BJ (cell line): ENCODE data around the gene KBTBD13. TPM values are rescaled to one million over a fixed set of nuclear protein-coding genes. Genes with fewer than 3 reads are reported as not detected.
A peak's percentile ranks its signal among the peaks of the same experiment; 100 is the strongest.

Source experiments
- CTCF ChIA-PET: fragments of 350-600 bp; formaldehyde crosslinking; extraction: SDS; loops from one replicate; lab custom pipeline; 2021; ENCODE audit warnings: antibody characterized with exemption, inconsistent platforms; lab: Yijun Ruan, JAX
- POLR2A ChIA-PET: fragments of 300-600 bp; sonication (Branson Sonifier 250); formaldehyde crosslinking; extraction: SDS; loops from one replicate; lab custom pipeline; 2021; ENCODE audit warnings: antibody characterized with exemption; lab: Charles Lee
- DNase-seq: peaks from one replicate; pipeline ENCODE4 v3.0.0-alpha.2; 2011; ENCODE audit warnings: low read depth
- H3K27me3 ChIP-seq: 2 replicates; pipeline ENCODE4 v1.6.0; 2011; ENCODE audit warnings: low read length; ENCODE audit not compliant: control insufficient read depth, insufficient read depth
- H3K36me3 ChIP-seq: 2 replicates; pipeline ENCODE4 v1.5.1; 2011; ENCODE audit warnings: low read length; ENCODE audit not compliant: control insufficient read depth, insufficient read depth
- H3K4me3 ChIP-seq: 2 replicates; pipeline ENCODE4 v1.5.1; 2011; ENCODE audit warnings: low read depth, mild to moderate bottlenecking, control low read depth, low read length
- polyA plus RNA-seq: library from polyadenylated mRNA; depleted of rRNA; stranded (reverse); fragments of >200 nt; gene quantifications from 2 replicates; pipeline ENCODE4 v1.2.3, GENCODE V29; 2011
- TF ChIP-seq, protein P1 (sequence below): IDR thresholded peaks from 2 replicates; pipeline ENCODE4 v1.5.1; 2011; ENCODE audit warnings: low read depth, mild to moderate bottlenecking, control low read depth, inconsistent platforms, low read length, moderate library complexity; ENCODE audit not compliant: insufficient read depth

Gene KBTBD13
- polyA plus RNA-seq, 1 experiment, result not detected

- CTCF ChIA-PET, result interaction anchor here (1.2 to 13.4 kb wide), 4 partner anchors 14 to 47 kb away, joined by 5 to 301 read pairs (median 40); partner anchors contain the start of gene RASL12
- Histone ChIP-seq H3K27me3 (peaks cover 17% of the 10 kb centered on the region), H3K36me3 (no peaks in the 10 kb centered on the region), H3K4me3 (no peak overlapping the region)
- TF ChIP-seq, protein P1, sequence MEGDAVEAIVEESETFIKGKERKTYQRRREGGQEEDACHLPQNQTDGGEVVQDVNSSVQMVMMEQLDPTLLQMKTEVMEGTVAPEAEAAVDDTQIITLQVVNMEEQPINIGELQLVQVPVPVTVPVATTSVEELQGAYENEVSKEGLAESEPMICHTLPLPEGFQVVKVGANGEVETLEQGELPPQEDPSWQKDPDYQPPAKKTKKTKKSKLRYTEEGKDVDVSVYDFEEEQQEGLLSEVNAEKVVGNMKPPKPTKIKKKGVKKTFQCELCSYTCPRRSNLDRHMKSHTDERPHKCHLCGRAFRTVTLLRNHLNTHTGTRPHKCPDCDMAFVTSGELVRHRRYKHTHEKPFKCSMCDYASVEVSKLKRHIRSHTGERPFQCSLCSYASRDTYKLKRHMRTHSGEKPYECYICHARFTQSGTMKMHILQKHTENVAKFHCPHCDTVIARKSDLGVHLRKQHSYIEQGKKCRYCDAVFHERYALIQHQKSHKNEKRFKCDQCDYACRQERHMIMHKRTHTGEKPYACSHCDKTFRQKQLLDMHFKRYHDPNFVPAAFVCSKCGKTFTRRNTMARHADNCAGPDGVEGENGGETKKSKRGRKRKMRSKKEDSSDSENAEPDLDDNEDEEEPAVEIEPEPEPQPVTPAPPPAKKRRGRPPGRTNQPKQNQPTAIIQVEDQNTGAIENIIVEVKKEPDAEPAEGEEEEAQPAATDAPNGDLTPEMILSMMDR, result no peak
- POLR2A ChIA-PET, result no interaction called here
- no peak for DNase-seq
Measured at GRCh38 chr15:65081270-65081669, 4.7 kb downstream of the KBTBD13 start.

- ChIA-PET POLR2A (no interaction called here), CTCF (interaction anchor here (1.2 to 13.4 kb wide), 6 partner anchors 14 to 350 kb away, joined by 4 to 301 read pairs (median 13); partner anchors contain the start of gene RASL12)
- Histone ChIP-seq H3K4me3 (no peak overlapping the region), H3K27me3 (peaks cover 17% of the 10 kb centered on the region), H3K36me3 (no peaks in the 10 kb centered on the region)
- TF ChIP-seq, protein P1, result no peak
- no peak for DNase-seq
Measured at GRCh38 chr15:65081758-65082157, 5.2 kb downstream of the KBTBD13 start.

- Histone ChIP-seq H3K4me3 (no peak overlapping the region), H3K36me3 (no peaks in the 10 kb centered on the region), H3K27me3 (peaks cover 17% of the 10 kb centered on the region)
- ChIA-PET POLR2A (no interaction called here), CTCF (interaction anchor here (0.6 to 13.4 kb wide), 7 partner anchors 10 to 351 kb away, joined by 3 to 301 read pairs (median 5); no protein-coding TSS in a partner anchor)
- no peak for DNase-seq
- TF ChIP-seq, protein P1, result no peak
Measured at GRCh38 chr15:65082303-65082953, 5.9 kb downstream of the KBTBD13 start.

DNA sequence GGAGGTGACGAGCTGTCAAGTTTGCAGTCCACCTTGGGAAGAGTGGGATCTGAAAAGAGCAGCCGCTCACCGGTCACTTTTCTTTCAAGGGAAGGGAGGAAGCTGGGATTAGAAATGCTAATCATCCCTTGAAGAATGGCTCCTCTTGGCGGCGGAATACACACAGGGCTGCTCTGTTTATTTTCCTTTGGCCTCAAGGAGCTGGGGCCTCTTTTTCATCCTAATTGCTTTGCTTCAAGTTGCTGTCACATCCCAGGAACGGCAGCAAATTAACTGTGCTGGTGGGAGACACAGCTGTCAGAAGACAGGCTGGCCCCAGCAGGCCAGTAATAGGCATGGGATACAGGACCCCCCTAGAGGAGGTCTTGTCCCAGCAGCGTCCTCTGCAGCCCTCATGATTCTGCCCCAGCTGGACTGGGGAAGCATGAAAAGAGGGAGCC is 6.7 kb downstream of the KBTBD13 start:
- no peak overlapping the region for H3K4me3 ChIP-seq
- ChIA-PET POLR2A (no interaction called here), CTCF (interaction anchor here (0.6 to 13.4 kb wide), 6 partner anchors 11 to 85 kb away, joined by 3 to 301 read pairs (median 5); no protein-coding TSS in a partner anchor)
- TF ChIP-seq, protein P1, result peak; percentile 30; the same call in 1 of the 2 replicates
- no peaks in the 10 kb centered on the region for H3K36me3 ChIP-seq
- H3K27me3 ChIP-seq, result peaks cover 16% of the 10 kb centered on the region
- DNase-seq, result no peak

DNA sequence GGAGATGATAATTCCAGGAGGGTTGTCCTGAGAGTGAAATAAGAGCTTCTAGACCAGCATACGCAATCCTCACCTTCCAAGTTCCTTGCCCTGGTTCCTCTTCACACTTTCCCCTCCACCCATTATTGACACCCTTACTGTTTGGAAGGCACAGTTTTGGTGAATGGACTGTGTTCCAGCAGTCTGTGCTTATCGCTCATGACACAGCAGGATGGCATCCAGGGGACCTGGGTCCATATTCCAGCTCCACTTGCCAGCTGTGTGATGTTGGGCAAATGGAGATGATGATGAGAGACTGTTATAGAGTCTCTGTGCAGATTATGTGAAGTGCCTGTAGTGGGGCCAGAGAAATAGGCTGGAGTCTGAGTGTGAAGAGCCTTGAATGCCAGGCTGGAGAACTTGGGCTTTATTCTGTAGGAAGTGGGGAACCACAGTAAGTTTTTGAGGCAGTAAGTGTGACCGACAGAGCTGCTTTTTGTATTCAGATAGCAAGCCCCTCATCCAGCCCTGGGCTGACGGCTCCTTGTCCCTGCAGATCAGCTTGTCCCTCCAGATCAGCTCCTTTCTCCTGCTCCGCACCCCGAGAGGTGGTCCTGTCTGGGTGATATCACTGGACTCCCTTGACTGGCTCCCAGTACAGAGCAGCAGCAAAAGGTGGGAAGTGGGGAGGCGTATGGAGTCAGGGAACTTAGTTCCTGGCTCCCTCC is 8.1 kb downstream of the KBTBD13 start:
- TF ChIP-seq, protein P1, result no peak
- ChIA-PET CTCF (interaction anchor here (1.2 to 13.4 kb wide), 5 partner anchors 9 to 51 kb away, joined by 4 to 301 read pairs (median 21); partner anchors contain the start of gene KBTBD13), POLR2A (no interaction called here)
- DNase-seq, result no peak
- H3K27me3 ChIP-seq, result peaks cover 10% of the 10 kb centered on the region
- no peak overlapping the region for H3K4me3 ChIP-seq
- H3K36me3 ChIP-seq, result no peaks in the 10 kb centered on the region
